ENCODE results near the gene SESN1. TPM values are rescaled to one million over a fixed set of nuclear protein-coding genes. Genes with fewer than 3 reads are reported as not detected.

SESN1 gene
- polyA plus RNA-seq, 1 donor (not counting 4 experiments of a cell fraction or from before 2014, with no cell fraction given): 21.4 TPM

DNA sequence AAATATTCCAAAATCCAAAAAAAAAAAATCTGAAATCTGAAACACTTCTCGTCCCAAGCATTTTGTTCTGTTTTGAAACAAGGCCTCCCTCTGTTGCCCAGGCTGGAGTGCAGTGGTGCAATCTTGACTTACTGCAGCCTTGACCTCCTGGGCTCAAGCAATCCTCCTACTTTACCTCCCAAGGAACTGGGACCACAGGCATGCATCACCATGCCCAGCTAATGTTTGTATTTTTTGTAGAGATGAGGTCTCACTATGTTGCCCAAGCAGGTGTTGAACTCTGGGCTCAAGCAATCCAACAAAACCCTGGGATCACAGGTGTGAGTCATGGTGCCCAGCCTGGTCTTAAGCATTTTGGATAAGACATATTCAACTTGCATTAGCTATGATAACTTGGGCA, 13.6 kb downstream of the SESN1 start:
- H2AFZ ChIP-seq (ENCODE audit: control insufficient read depth, low read length): no peak overlapping the region
- no peaks in the 10 kb centered on the region for H3K9me1 ChIP-seq (ENCODE audit: control insufficient read depth, extremely low read depth, insufficient read depth, low read length)
- H3K36me3 ChIP-seq (ENCODE audit: control insufficient read depth in 2 of 2, extremely low read depth in 1 of 2, insufficient read depth in 2 of 2, low read length in 2 of 2): no peaks in the 10 kb centered on the region
- dilution Hi-C loops (cut with MboI; ENCODE audit: extremely low pct_ligation_motif_present, low sequenced_read_pairs): no loop called here
- H3K79me2 ChIP-seq (ENCODE audit: control insufficient read depth, insufficient read depth, low read length): no peaks in the 10 kb centered on the region
- DNase-seq (ENCODE audit: low read depth, low spot score) (no peak), FAIRE-seq (no peak)
- no peaks in the 10 kb centered on the region for H3K9me3 ChIP-seq (ENCODE audit: control insufficient read depth, low read depth, low read length)
- H3K4me2 ChIP-seq (ENCODE audit: control insufficient read depth, extremely low read depth, insufficient read depth, low read depth, low read length): no peak overlapping the region
- no peak overlapping the region for H3K27ac ChIP-seq (ENCODE audit: control insufficient read depth, insufficient read depth, low read length)
- no peaks in the 10 kb centered on the region for H3K27me3 ChIP-seq (ENCODE audit: control insufficient read depth, extremely low read depth, insufficient read depth, low read length)
- H4K20me1 ChIP-seq (ENCODE audit: control insufficient read depth, extremely low read depth, insufficient read depth, low read length): no peaks in the 10 kb centered on the region
- no peak overlapping the region for H3K9ac ChIP-seq (ENCODE audit: control insufficient read depth, extremely low read depth, insufficient read depth, low read length)
- no peak for TF ChIP-seq EZH2 (IDR thresholded peaks at IDR 0.05; ENCODE audit: low read length)
- TF ChIP-seq, protein P1, sequence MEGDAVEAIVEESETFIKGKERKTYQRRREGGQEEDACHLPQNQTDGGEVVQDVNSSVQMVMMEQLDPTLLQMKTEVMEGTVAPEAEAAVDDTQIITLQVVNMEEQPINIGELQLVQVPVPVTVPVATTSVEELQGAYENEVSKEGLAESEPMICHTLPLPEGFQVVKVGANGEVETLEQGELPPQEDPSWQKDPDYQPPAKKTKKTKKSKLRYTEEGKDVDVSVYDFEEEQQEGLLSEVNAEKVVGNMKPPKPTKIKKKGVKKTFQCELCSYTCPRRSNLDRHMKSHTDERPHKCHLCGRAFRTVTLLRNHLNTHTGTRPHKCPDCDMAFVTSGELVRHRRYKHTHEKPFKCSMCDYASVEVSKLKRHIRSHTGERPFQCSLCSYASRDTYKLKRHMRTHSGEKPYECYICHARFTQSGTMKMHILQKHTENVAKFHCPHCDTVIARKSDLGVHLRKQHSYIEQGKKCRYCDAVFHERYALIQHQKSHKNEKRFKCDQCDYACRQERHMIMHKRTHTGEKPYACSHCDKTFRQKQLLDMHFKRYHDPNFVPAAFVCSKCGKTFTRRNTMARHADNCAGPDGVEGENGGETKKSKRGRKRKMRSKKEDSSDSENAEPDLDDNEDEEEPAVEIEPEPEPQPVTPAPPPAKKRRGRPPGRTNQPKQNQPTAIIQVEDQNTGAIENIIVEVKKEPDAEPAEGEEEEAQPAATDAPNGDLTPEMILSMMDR (optimal IDR thresholded peaks at IDR 0.05 in 1 of 3, IDR thresholded peaks at IDR 0.05 in 1 of 3, conservative IDR thresholded peaks at IDR 0.05 in 1 of 3; ENCODE audit: extremely low read depth in 1 of 3, insufficient read depth in 2 of 3, low read length in 3 of 3): no peak
- H3K4me1 ChIP-seq (ENCODE audit: control insufficient read depth, extremely low read depth, insufficient read depth, low read length): no peaks in the 10 kb centered on the region
- no peak overlapping the region for H3K4me3 ChIP-seq (ENCODE audit: control insufficient read depth in 2 of 3, extremely low read depth in 1 of 3, insufficient read depth in 2 of 3, low read depth in 1 of 3, low read length in 3 of 3)

DNA sequence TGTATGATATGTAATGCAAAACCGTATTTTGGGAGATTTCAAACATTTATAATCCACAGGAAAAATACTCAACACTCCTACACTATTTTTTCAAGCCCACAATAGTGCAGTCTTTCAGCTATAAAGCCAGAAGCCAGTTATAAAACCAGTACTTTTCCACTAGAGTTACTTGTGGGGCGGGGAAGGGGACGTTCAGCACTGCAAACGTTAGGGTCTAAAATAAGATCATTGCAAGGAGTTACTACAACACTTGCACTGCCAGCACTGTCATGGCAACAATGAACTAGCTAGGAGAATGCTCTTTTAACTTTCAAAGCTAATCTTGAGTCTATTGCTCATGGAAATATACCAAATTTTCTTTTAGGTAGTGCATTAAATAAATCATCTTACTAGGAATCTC, 14.7 kb downstream of the SESN1 start:
- no peak overlapping the region for H3K4me3 ChIP-seq (ENCODE audit: control insufficient read depth in 2 of 3, extremely low read depth in 1 of 3, insufficient read depth in 2 of 3, low read depth in 1 of 3, low read length in 3 of 3)
- no peak overlapping the region for H3K27ac ChIP-seq (ENCODE audit: control insufficient read depth, insufficient read depth, low read length)
- H2AFZ ChIP-seq (ENCODE audit: control insufficient read depth, low read length): no peak overlapping the region
- H3K9me3 ChIP-seq (ENCODE audit: control insufficient read depth, low read depth, low read length): no peaks in the 10 kb centered on the region
- no peaks in the 10 kb centered on the region for H4K20me1 ChIP-seq (ENCODE audit: control insufficient read depth, extremely low read depth, insufficient read depth, low read length)
- DNase-seq (ENCODE audit: low read depth, low spot score) (no peak), FAIRE-seq (no peak)
- no peaks in the 10 kb centered on the region for H3K79me2 ChIP-seq (ENCODE audit: control insufficient read depth, insufficient read depth, low read length)
- no peak overlapping the region for H3K9ac ChIP-seq (ENCODE audit: control insufficient read depth, extremely low read depth, insufficient read depth, low read length)
- H3K9me1 ChIP-seq (ENCODE audit: control insufficient read depth, extremely low read depth, insufficient read depth, low read length): no peaks in the 10 kb centered on the region
- no peak overlapping the region for H3K4me2 ChIP-seq (ENCODE audit: control insufficient read depth, extremely low read depth, insufficient read depth, low read depth, low read length)
- H3K27me3 ChIP-seq (ENCODE audit: control insufficient read depth, extremely low read depth, insufficient read depth, low read length): no peaks in the 10 kb centered on the region
- H3K36me3 ChIP-seq (ENCODE audit: control insufficient read depth in 2 of 2, extremely low read depth in 1 of 2, insufficient read depth in 2 of 2, low read length in 2 of 2): no peaks in the 10 kb centered on the region
- dilution Hi-C loops (cut with MboI; ENCODE audit: extremely low pct_ligation_motif_present, low sequenced_read_pairs): no loop called here
- H3K4me1 ChIP-seq (ENCODE audit: control insufficient read depth, extremely low read depth, insufficient read depth, low read length): no peaks in the 10 kb centered on the region
- TF ChIP-seq, protein P1 (optimal IDR thresholded peaks at IDR 0.05 in 1 of 3, IDR thresholded peaks at IDR 0.05 in 1 of 3, conservative IDR thresholded peaks at IDR 0.05 in 1 of 3; ENCODE audit: extremely low read depth in 1 of 3, insufficient read depth in 2 of 3, low read length in 3 of 3): no peak
- no peak for TF ChIP-seq EZH2 (IDR thresholded peaks at IDR 0.05; ENCODE audit: low read length)

Data from keratinocyte (primary cell).